AG04450 (cell line): ENCODE measurements around the gene NR1I3. TPM values are rescaled to one million over a fixed set of nuclear protein-coding genes. Genes with fewer than 3 reads are reported as not detected.
"Not testable (repeated sequence)": the region's sequence is repeated elsewhere in the genome, so short reads cannot be mapped to it uniquely, and the experiment has no call there.

ENCODE experiments used
- CTCF ChIA-PET: fragments of 300-600, 350-600 bp; formaldehyde crosslinking; extraction: SDS; loops from one replicate; lab custom pipeline; 2022; ENCODE audit warnings: antibody characterized with exemption, inconsistent platforms; lab: Charles Lee
- POLR2A ChIA-PET: fragments of 350-600 bp; formaldehyde crosslinking; extraction: SDS; loops from one replicate; lab custom pipeline; 2021; ENCODE audit warnings: antibody characterized with exemption, inconsistent platforms; lab: Yijun Ruan, JAX
- DNase-seq: peaks from one replicate; pipeline ENCODE4 v3.0.0-alpha.2; 2011; ENCODE audit warnings: low read depth, low spot score
- H3K27ac ChIP-seq: one replicate; pipeline ENCODE4 v1.5.1; 2012; ENCODE audit warnings: low read depth, low read length, control low read depth
- H3K27me3 ChIP-seq: one replicate; pipeline ENCODE4 v1.6.0; 2012; ENCODE audit warnings: low read length; ENCODE audit not compliant: control insufficient read depth, insufficient read depth
- H3K4me3 ChIP-seq: 2 replicates; pipeline ENCODE4 v1.5.1; 2011; ENCODE audit warnings: mild to moderate bottlenecking, low read depth, low read length, control low read depth
- H3K9me3 ChIP-seq: 2 replicates; pipeline ENCODE4 v1.5.1; 2012; ENCODE audit warnings: low read length; ENCODE audit not compliant: control insufficient read depth, insufficient read depth
- polyA plus RNA-seq: library from polyadenylated mRNA; depleted of rRNA; stranded (reverse); fragments of >200 nt; gene quantifications from 2 replicates; pipeline ENCODE4 v1.2.3, GENCODE V29; 2011
- TF ChIP-seq, protein P1 (sequence below): IDR thresholded peaks from 2 replicates; pipeline ENCODE4 v1.5.1; 2011; ENCODE audit warnings: low read depth, low read length, control low read depth, inconsistent platforms

Gene NR1I3
- polyA plus RNA-seq, 1 experiment: not detected

DNA sequence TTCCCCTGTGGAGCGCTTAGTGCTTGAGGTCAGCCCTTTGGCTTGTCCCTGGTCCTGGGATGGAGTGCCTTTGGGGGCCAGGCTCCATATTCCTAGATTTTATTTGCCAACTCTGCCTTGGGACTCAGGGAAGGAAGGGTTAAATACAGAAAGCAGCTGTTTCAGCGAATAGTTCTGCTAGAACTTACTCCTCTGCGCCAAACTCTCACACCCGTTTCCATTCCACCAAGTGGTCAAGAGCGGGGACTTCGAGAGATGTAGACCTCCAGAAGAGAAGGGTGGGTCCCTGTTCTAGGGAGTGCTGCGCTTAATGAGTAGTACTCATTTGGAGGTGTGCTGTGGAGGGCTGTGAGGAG, 12.8 kb downstream of the NR1I3 start:
- no peaks in the 10 kb centered on the region for H3K27me3 ChIP-seq
- TF ChIP-seq, protein P1, sequence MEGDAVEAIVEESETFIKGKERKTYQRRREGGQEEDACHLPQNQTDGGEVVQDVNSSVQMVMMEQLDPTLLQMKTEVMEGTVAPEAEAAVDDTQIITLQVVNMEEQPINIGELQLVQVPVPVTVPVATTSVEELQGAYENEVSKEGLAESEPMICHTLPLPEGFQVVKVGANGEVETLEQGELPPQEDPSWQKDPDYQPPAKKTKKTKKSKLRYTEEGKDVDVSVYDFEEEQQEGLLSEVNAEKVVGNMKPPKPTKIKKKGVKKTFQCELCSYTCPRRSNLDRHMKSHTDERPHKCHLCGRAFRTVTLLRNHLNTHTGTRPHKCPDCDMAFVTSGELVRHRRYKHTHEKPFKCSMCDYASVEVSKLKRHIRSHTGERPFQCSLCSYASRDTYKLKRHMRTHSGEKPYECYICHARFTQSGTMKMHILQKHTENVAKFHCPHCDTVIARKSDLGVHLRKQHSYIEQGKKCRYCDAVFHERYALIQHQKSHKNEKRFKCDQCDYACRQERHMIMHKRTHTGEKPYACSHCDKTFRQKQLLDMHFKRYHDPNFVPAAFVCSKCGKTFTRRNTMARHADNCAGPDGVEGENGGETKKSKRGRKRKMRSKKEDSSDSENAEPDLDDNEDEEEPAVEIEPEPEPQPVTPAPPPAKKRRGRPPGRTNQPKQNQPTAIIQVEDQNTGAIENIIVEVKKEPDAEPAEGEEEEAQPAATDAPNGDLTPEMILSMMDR: no peak
- H3K27ac ChIP-seq: no peak overlapping the region
- POLR2A ChIA-PET: interaction anchor here (0.7 to 1.9 kb wide), 7 partner anchors 8 to 89 kb away, joined by 3 to 13 read pairs (median 7); partner anchors contain the start of genes NDUFS2 and SDHC
- DNase-seq: no peak
- no peaks in the 10 kb centered on the region for H3K9me3 ChIP-seq
- no peak overlapping the region for H3K4me3 ChIP-seq
- CTCF ChIA-PET: interaction anchor here (0.6 to 8.9 kb wide), 34 partner anchors 9 to 1291 kb away, joined by 3 to 197 read pairs (median 6); partner anchors contain the start of genes ADAMTS4, FCER1G, NDUFS2 and PCP4L1

GRCh38 chr1:161224695-161225087, 13.3 kb downstream of the NR1I3 start:
- H3K27ac ChIP-seq, POLR2A ChIA-PET, DNase-seq, H3K9me3 ChIP-seq, H3K27me3 ChIP-seq, H3K4me3 ChIP-seq: not testable (repeated sequence)
- CTCF ChIA-PET: interaction anchor here (0.9 to 8.9 kb wide), 11 partner anchors 8 to 157 kb away, joined by 5 to 126 read pairs (median 29); partner anchors contain the start of genes ADAMTS4, FCER1G and NDUFS2

DNA sequence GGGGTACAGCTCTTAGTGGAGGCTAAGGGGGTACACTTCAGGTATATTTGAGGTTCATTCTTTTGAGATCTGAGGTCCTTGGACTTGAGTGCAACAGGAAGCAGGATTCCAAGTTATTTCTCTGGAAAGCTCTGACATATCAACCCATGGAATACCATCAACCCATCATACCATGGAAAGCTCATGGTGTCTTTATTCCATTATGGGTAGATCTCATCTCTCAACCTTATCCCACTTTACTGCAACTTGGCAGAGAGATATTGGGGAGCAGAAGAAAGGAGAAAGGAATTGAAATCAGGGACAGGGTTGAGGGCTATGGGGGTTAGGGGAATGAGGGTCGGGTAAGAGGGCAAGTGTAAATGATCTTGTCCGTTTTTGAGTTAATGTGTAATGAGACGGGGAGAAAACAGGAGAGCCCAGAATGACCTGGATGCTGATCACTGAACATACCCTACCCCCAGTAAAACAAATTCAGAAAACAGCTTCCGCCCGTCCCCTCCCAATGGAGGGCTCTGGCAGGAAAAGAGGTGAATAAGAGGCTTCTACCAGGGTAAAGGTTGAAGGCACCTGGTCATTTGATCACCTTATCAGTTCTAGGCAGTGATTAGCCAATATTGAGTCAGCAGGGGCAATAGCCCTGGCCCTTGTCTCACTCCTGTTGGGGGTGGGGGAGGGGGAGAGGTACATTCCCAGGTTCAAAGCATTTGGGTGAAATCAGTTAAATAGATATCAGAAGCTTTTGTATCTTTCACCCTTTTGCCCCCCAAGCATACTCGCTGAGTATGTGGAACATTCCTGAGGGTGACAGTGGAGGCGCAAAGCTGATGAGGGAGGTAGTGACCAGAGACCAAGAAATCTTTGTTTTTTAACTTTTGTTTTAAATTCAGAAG, 14.0 kb downstream of the NR1I3 start:
- POLR2A ChIA-PET: no interaction called here
- no peak for DNase-seq
- Histone ChIP-seq H3K4me3 (no peak overlapping the region), H3K27me3 (no peaks in the 10 kb centered on the region), H3K9me3 (no peaks in the 10 kb centered on the region), H3K27ac (no peak overlapping the region)
- CTCF ChIA-PET: interaction anchor here (0.9 to 8.9 kb wide), 11 partner anchors 8 to 158 kb away, joined by 4 to 126 read pairs (median 29); partner anchors contain the start of genes ADAMTS4, FCER1G, NDUFS2 and PPOX
- TF ChIP-seq, protein P1: no peak

DNA sequence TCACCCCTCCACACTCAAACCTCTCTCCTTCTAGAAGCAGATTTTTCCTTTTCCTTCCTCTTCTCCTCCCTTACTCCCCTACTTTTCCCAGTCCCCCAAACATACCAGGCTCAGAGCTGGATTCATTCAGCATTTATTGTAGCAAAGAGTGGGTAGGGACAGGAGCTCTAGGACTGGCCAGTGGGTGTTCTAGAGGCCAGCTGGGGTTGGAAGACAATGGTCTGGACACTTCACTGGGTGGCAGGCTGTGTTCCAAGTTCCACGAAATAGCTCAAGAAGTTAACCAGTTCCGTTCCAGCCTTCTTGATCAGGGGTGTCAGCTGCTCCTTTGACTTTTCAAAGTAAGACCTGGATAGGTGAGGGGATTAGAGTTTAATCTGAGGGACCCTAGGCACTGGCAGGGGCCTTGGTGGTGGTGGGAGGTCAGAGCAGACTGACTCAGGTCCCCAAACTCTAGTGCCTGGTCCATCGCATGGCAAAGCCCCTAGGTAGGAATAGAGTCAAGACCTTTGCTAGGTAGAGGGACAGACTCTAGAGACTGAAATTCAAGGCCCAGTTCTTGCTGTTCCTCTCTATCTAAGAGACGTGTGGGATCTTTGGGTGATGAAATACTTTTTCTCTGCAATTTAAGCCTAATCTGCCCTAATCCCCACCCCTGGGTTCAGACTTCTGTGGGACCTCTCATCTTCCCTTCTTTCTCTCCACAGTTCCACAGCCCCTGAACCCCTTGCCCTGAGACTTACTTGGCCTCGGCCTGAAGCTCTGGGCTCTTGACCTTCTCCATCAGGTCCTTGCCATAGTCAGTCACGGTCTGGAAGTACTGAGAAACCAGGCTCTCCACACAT, 15.6 kb downstream of the NR1I3 start:
- DNase-seq: no peak
- no peaks in the 10 kb centered on the region for H3K9me3 ChIP-seq
- H3K4me3 ChIP-seq: no peak overlapping the region
- H3K27ac ChIP-seq: no peak overlapping the region
- TF ChIP-seq, protein P1: no peak
- ChIA-PET CTCF (interaction anchor here (0.5 to 8.9 kb wide), 4 partner anchors 11 to 160 kb away, joined by 3 to 126 read pairs (median 10); no protein-coding TSS in a partner anchor), POLR2A (no interaction called here)
- no peaks in the 10 kb centered on the region for H3K27me3 ChIP-seq

GRCh38 chr1:161220002-161220401, 18.0 kb downstream of the NR1I3 start:
- H3K9me3 ChIP-seq: no peaks in the 10 kb centered on the region
- DNase-seq: no peak
- no peak overlapping the region for H3K4me3 ChIP-seq
- no peak overlapping the region for H3K27ac ChIP-seq
- CTCF ChIA-PET: interaction anchor here (0.9 to 2.1 kb wide), 8 partner anchors 9 to 163 kb away, joined by 3 to 13 read pairs (median 4); no protein-coding TSS in a partner anchor
- POLR2A ChIA-PET: interaction anchor here (1.7 kb wide), 1 partner anchor 18 kb away, joined by 4 read pairs; the partner anchor contains the start of gene NDUFS2
- TF ChIP-seq, protein P1: no peak
- no peaks in the 10 kb centered on the region for H3K27me3 ChIP-seq
